NT2/D1 (cell line): ENCODE measurements around the gene AKNA.

Source experiments
- SUZ12 ChIP-seq: IDR thresholded peaks from 2 replicates; pipeline ENCODE4 v1.6.1; 2011; ENCODE audit not compliant: insufficient read length, insufficient read depth; ENCODE audit errors: extremely low read depth
- YY1 ChIP-seq: IDR thresholded peaks from 2 replicates; pipeline ENCODE4 v1.6.1; 2011; ENCODE audit not compliant: insufficient read length, insufficient read depth
- ZNF274 ChIP-seq: IDR thresholded peaks from 2 replicates; pipeline ENCODE4 v1.6.1; 2011; ENCODE audit warnings: mild to moderate bottlenecking, low read depth, low read length

- TF ChIP-seq ZNF274 (no peak), YY1 (no peak), SUZ12 (no peak)
Measured at GRCh38 chr9:114311571-114312512, 75.9 kb downstream of the AKNA start.
